Measurements from ENCODE around the gene PRRC2C.

Gene PRRC2C

DNA sequence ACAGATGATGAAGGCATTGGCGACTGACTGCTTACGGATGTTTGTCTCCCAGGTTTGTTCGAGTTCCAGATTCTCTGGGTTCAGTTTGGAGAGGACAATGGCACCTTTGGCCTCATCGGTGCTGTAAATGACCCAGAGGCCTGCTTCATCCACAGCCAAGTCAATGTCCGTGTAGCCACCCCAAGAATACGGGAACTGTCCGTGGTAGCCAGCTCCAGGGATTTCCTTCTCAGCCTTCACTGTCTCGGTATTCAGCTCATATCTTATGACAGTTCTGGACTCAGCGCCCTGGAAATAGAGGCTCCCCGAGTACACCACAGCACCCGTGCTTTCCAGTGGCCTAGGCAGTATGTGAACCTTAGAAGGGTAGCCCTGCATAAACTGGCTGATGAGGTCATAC, 150.8 kb downstream of the PRRC2C start:
- no peak for DNase-seq

DNA sequence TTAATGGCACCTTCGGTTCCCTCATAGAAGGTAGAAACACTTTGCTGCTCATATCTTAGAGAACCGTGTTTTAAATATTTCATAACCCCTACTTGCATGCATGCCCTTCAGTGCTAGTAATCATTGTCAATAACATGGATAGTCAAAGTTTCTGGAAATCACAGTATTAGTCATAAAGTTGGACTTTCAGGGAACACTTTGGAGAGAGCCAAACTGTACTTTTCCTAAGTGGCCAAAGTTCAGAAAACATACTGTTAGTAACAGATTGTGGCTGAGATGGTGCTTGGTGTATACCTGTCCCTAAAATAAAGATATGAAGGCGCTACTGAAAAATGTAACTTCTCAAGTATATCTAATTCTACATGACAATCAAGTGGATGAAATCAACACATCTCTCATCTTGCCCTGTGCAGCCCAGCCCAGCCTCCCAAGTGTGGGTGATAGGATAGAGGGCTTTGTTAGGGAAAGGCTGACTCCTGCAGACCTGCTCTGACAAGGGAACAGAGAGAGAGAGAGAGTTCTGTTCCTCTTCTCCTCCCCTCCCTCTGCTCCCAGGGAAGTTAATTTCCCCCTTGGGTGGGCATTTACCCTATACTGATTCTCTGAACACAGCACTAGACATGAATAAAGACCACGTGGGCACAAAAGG, 152.7 kb downstream of the PRRC2C start:
- DNase-seq = no peak

- no peak for DNase-seq
Measured at GRCh38 chr1:171640225-171640624, 154.9 kb downstream of the PRRC2C start.

- no peak for DNase-seq
Measured at GRCh38 chr1:171641076-171641864, 155.9 kb downstream of the PRRC2C start.

DNA sequence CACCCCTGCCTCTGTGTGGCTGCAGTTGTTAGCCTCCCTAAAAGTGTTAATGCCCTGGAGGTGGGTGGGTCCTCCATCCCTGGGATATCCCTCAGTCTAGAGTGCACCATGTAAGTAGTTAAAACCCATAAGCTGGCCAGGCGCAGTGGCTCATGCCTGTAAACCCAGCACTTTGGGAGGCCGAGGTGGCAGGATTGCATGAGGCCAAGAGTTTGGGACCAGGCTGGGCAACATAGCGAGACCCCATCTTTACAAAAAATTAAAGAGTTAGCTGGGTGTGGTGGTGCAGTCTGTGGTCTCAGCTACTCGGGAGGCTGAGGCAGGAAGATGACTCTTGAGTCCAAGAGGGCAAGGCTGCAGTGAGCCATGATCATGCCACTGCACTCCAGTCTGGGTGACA, 156.9 kb downstream of the PRRC2C start:
- DNase-seq = no peak

All from right kidney (tissue), 1 donor.